Stimulated activated CD8-positive, alpha-beta memory T cell treated with anti-CD3 and anti-CD28 coated beads, Interleukin-2, amount 100 ng/mL, for 1 hour (primary cell): ENCODE data around the gene ARID1A.

ENCODE experiments used
- DNase-seq, 2 donors: peaks; one replicate each; pipeline ENCODE4 v3.0.0-alpha.2; 2020; ENCODE audit warnings: low read depth in 2 of 2

ARID1A gene

GRCh38 chr1:26761217-26761616 is 65.4 kb downstream of the ARID1A start:
- no peak for DNase-seq

GRCh38 chr1:26767714-26768113 is 71.9 kb downstream of the ARID1A start:
- no peak for DNase-seq

- no peak for DNase-seq
These were observed 72.9 kb downstream of the ARID1A start for GRCh38 chr1:26768755-26769154.

GRCh38 chr1:26771285-26771642 is 75.4 kb downstream of the ARID1A start:
- DNase-seq: no peak

DNA sequence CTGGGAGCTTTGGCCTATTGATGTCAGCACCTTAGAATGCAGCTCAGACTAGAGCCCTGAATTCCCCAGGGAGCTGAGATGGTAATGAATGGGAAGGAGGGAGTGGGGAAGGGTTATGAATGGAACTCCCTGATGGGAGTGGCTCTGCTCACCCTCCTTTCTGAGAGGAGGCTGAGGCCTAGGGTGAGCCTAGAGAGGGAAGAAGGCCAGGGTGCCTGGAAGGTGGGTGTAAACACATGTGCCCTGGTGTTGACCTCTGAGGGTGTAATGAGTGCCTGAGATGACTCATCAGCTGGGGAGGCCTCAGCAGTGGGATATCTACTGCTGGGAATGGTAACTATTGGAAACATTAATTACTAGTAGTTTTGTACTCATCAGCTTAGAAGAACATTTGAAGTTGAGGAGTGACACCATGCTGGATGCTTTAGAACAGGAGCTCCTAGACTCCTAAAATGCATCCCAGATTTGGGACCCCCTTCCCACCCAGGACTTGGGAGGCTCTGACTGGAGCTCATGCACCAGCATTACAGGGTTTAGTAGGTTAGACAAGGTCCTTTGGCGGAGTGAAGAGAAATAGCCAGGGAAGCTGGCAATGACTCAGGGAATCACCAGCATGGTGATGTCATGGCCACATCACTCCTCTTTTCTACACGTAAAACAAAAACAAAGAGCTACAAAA is 76.0 kb downstream of the ARID1A start:
- no peak for DNase-seq

- no peak for DNase-seq
These were observed 76.9 kb downstream of the ARID1A start for GRCh38 chr1:26772687-26773086.

- no peak for DNase-seq
These were observed 78.6 kb downstream of the ARID1A start for GRCh38 chr1:26774462-26774861.

- no peak for DNase-seq
These were observed 79.9 kb downstream of the ARID1A start for GRCh38 chr1:26775666-26776065.

DNA sequence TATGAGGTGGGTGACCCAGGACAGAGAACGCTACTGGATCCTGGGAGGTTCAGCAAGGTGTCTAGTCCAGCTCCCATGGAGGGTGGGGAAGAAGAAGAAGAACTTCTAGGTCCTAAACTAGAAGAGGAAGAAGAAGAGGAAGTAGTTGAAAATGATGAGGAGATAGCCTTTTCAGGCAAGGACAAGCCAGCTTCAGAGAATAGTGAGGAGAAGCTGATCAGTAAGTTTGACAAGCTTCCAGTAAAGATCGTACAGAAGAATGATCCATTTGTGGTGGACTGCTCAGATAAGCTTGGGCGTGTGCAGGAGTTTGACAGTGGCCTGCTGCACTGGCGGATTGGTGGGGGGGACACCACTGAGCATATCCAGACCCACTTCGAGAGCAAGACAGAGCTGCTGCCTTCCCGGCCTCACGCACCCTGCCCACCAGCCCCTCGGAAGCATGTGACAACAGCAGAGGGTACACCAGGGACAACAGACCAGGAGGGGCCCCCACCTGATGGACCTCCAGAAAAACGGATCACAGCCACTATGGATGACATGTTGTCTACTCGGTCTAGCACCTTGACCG is 83.4 kb downstream of the ARID1A start:
- no peak for DNase-seq

GRCh38 chr1:26780344-26780957 is 84.6 kb downstream of the ARID1A start:
- no peak for DNase-seq

- no peak for DNase-seq
These were observed 85.5 kb downstream of the ARID1A start for GRCh38 chr1:26781206-26781825.

DNA sequence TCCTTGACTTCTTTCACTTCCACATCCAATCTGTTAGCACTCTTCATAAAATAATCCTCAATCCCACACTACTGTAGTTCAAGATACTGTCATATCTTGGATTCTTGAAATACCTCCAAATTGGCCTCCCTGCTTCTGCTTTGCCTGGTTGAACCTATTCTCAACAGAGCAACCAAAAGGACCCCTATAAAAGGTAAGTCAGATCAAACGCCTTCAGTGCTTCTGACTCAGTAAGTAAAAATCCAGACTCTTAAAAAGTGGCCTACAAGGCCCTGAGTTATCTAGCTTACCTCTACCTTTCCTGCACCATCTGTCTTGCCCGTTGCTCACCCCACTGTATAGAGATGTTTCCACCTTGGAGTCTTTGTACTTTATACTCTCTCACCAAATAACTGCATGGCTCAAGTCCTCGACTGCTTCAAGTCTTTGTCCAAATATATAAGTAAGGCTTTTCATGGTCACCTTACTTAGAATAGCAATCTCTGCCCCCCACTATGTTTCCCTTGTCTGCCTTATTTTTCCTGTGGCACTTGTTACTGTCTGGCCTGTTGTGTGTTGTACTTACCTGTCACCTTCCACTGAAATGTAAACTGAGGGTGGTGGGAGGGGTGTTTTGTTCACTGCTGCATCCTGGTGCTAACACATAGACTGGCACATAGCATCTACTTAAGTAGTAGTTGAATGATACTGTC is 86.9 kb downstream of the ARID1A start:
- no peak for DNase-seq

- DNase-seq: no peak
These were observed 87.8 kb downstream of the ARID1A start for GRCh38 chr1:26783646-26784022.

- no peak for DNase-seq
These were observed 88.4 kb downstream of the ARID1A start for GRCh38 chr1:26784023-26784871.

- DNase-seq: no peak
These were observed 89.1 kb downstream of the ARID1A start for GRCh38 chr1:26784886-26785285.

- no peak for DNase-seq
These were observed 90.0 kb downstream of the ARID1A start for GRCh38 chr1:26785611-26786436.

- DNase-seq: no peak
These were observed 90.9 kb downstream of the ARID1A start for GRCh38 chr1:26786437-26787380.

DNA sequence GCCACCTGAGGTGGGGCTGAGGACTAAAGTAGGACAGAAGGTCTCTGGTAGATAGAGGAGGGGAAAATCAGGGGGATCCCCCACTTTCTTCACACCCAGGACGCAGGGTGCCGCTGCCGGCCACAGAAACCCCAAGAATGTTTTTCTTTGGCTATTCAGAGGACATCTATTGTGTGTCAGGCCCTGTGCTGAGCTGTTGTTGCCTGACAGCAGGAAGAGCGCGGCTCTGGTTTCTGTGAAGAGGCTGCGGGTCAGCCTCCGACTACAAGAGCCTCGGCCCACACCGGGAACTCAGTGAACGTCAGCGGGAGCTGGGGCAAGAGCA is 91.5 kb downstream of the ARID1A start:
- DNase-seq: peak; percentile 34 to 61

- DNase-seq: peak; percentile 81 to 83
These were observed 92.1 kb downstream of the ARID1A start, which contains the start of gene PIGV for GRCh38 chr1:26787706-26788514. TSS of gene PIGV (plus strand) at chr1:26787950. CDS start at chr1:26790816, 2,866 bp downstream.
